Activated naive CD4-positive, alpha-beta T cell treated with anti-CD3 and anti-CD28 coated beads, Interleukin-2, amount 50 U/mL, for 24 hours (primary cell): ENCODE data around the gene SNU13.
"Not testable (repeated sequence)": the region's sequence is repeated elsewhere in the genome, so short reads cannot be mapped to it uniquely, and the experiment has no call there.

Experiments used
- H3K27ac Mint-ChIP-seq: one replicate; pipeline ENCODE4 v1.8.0; 2021; ENCODE audit warnings: mild to moderate bottlenecking, mixed read lengths
- H3K27me3 Mint-ChIP-seq: one replicate; pipeline ENCODE4 v1.8.0; 2021; ENCODE audit warnings: mixed read lengths
- H3K36me3 Mint-ChIP-seq: one replicate; pipeline ENCODE4 v1.8.0; 2021; ENCODE audit warnings: mixed read lengths
- H3K4me1 Mint-ChIP-seq: one replicate; pipeline ENCODE4 v1.8.0; 2021; ENCODE audit warnings: mixed read lengths
- H3K4me3 Mint-ChIP-seq: one replicate; pipeline ENCODE4 v1.8.0; 2021; ENCODE audit warnings: mild to moderate bottlenecking, mixed read lengths
- H3K9me3 Mint-ChIP-seq: one replicate; pipeline ENCODE4 v1.8.0; 2021; ENCODE audit warnings: mixed read lengths

SNU13 gene

DNA sequence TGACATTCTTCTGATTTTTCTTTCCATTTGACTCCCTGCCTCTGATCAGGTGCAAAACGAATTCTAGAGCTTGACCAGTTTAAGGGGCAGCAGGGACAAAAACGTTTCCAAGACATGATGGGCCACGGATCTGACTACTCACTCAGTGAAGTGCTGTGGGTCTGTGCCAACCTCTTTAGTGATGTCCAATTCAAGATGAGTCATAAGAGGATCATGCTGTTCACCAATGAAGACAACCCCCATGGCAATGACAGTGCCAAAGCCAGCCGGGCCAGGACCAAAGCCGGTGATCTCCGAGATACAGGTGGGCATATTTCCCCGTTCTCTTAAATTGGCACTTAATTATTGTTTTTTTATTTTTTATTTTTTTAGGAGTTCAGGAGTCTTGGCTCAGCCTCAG lies 52.2 kb downstream of the SNU13 start:
- Mint-ChIP-seq H3K27me3 (no peaks in the 10 kb centered on the region), H3K36me3 (peaks cover 16% of the 10 kb centered on the region), H3K4me3 (no peak overlapping the region), H3K4me1 (peaks cover 9% of the 10 kb centered on the region), H3K9me3 (no peaks in the 10 kb centered on the region), H3K27ac (peak overlapping the region; percentile 62)

DNA sequence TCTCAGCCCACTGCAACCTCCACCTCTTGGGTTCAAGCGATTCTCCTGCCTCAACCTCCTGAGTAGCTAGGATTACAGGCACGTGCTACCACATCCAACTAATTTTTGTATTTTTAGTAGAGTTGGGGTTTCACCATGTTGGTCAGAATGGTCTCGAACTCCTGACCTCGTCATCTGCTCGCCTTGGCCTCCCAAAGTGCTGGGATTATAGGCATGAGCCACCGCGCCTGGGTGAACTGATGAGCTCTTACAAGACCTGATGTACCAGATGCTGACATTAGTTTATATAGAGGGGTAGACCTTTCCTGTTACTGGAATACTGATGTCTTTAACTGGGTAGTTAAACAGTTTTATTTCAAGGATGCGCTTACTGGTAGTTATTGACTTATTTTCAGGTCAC lies 54.1 kb downstream of the SNU13 start:
- H3K9me3 Mint-ChIP-seq, H3K27ac Mint-ChIP-seq, H3K4me3 Mint-ChIP-seq, H3K4me1 Mint-ChIP-seq, H3K27me3 Mint-ChIP-seq: not testable (repeated sequence)
- peaks cover 12% of the 10 kb centered on the region for H3K36me3 Mint-ChIP-seq

DNA sequence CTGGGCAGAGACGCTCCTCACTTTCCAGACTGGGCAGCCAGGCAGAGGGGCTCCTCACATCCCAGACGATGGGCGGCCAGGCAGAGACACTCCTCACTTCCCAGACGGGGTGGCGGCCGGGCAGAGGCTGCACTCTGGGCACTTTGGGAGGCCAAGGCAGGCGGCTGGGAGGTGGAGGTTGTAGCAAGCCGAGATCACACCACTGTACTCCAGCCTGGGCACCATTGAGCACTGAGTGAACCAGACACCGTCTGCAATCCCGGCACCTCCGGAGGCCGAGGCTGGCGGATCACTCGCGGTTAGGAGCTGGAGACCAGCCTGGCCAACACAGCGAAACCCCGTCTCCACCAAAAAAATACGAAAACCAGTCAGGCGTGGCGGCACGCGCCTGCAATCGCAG lies 57.1 kb downstream of the SNU13 start:
- Mint-ChIP-seq H3K4me1 (peaks cover 23% of the 10 kb centered on the region), H3K36me3 (peaks cover 16% of the 10 kb centered on the region)
- H3K27ac Mint-ChIP-seq, H3K9me3 Mint-ChIP-seq, H3K27me3 Mint-ChIP-seq, H3K4me3 Mint-ChIP-seq: not testable (repeated sequence)

DNA sequence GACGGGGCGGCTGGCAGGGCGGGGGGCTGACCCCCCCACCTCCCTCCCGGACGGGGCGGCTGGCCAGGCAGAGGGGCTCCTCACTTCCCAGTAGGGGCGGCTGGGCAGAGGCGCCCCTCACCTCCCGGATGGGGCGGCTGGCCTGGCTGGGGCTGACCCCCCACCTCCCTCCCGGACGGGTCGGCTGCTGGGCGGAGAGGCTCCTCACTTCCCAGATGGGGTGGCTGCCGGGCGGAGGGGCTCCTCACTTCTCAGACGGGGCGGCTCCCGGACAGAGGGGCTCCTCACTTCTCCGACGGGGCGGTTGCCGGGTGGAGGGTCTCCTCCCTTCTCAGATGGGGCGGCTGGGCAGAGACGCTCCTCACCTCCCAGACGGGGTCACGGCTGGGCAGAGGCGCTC lies 57.6 kb downstream of the SNU13 start:
- Mint-ChIP-seq H3K36me3 (peaks cover 16% of the 10 kb centered on the region), H3K4me1 (peaks cover 23% of the 10 kb centered on the region)
- not testable (repeated sequence) for H3K27me3 Mint-ChIP-seq, H3K27ac Mint-ChIP-seq, H3K9me3 Mint-ChIP-seq, H3K4me3 Mint-ChIP-seq

DNA sequence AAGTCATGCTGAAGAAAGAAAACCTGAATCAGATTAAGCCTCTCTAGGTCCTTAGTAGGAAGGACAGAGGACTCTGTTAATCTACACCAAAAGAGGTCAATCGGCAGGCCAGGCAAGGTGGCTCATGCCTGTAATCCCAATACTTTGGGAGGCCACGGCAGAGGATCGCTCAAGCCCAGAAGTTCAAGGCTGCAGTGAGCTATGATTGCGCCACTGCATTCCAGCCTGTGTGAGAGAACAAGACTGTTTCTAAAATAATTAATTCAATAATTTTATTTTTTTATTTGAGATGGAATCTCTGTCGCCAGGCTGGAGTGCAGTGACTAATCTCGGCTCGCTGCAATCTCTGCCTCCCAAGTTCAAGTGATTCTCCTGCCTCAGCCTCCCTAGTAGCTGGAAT lies 63.1 kb downstream of the SNU13 start:
- H3K9me3 Mint-ChIP-seq = no peaks in the 10 kb centered on the region
- no peaks in the 10 kb centered on the region for H3K27me3 Mint-ChIP-seq
- H3K4me1 Mint-ChIP-seq = peaks cover 30% of the 10 kb centered on the region
- H3K27ac Mint-ChIP-seq = no peak overlapping the region
- H3K36me3 Mint-ChIP-seq = peaks cover 22% of the 10 kb centered on the region
- H3K4me3 Mint-ChIP-seq = no peak overlapping the region
